Loucy (cell line): ENCODE measurements around the gene FZD2.

ENCODE experiments used
- H2AFZ ChIP-seq: fragments of 200-600 bp; sonication (generic); 2 replicates; pipeline ENCODE4 v1.6.0; 2016; ENCODE audit warnings: antibody characterized with exemption, mild to moderate bottlenecking, low read length, moderate library complexity
- H3F3A ChIP-seq: fragments of 200-600 bp; 2 replicates; pipeline ENCODE4 v1.6.0; 2016; ENCODE audit warnings: antibody characterized with exemption, low read depth, mild to moderate bottlenecking
- H3K27me3 ChIP-seq: fragments of 200-600 bp; sonication (generic); 2 replicates; pipeline ENCODE4 v1.6.1; 2014; ENCODE audit warnings: low read length, mild to moderate bottlenecking; ENCODE audit not compliant: insufficient read depth, poor library complexity, severe bottlenecking
- H3K36me3 ChIP-seq: fragments of 200-600 bp; sonication (generic); 2 replicates; pipeline ENCODE4 v1.6.1; 2016; ENCODE audit warnings: low read length; ENCODE audit not compliant: insufficient read depth
- H3K4me1 ChIP-seq: fragments of 200-600 bp; sonication (generic); 2 replicates; pipeline ENCODE4 v1.5.1; 2014; ENCODE audit warnings: low read length, mild to moderate bottlenecking; ENCODE audit not compliant: insufficient read depth, poor library complexity, severe bottlenecking
- H3K4me2 ChIP-seq: fragments of 200-600 bp; sonication (generic); 2 replicates; pipeline ENCODE4 v1.6.0; 2014; ENCODE audit warnings: antibody characterized with exemption, low read length, low read depth, mild to moderate bottlenecking; ENCODE audit not compliant: poor library complexity, severe bottlenecking
- H3K4me3 ChIP-seq: fragments of 200-600 bp; sonication (generic); 2 replicates; pipeline ENCODE4 v1.5.1; 2014; ENCODE audit warnings: low read length, mild to moderate bottlenecking, mixed read lengths; ENCODE audit not compliant: poor library complexity, severe bottlenecking
- H3K79me2 ChIP-seq: fragments of 200-600 bp; sonication (generic); 2 replicates; pipeline ENCODE4 v1.6.1; 2014; ENCODE audit warnings: low read length; ENCODE audit not compliant: insufficient read depth
- H3K9ac ChIP-seq: fragments of 200-600 bp; sonication (generic); 2 replicates; pipeline ENCODE4 v1.6.0; 2014; ENCODE audit warnings: mild to moderate bottlenecking, low read depth, low read length, moderate library complexity; ENCODE audit not compliant: poor library complexity, severe bottlenecking
- H3K9me2 ChIP-seq: fragments of 200-600 bp; sonication (generic); replicated peaks from 2 replicates; pipeline ENCODE4 v1.6.1; 2016; ENCODE audit warnings: low read depth, low read length, mixed read lengths
- H3K9me3 ChIP-seq: fragments of 200-600 bp; sonication (generic); 2 replicates; pipeline ENCODE4 v1.6.1; 2014; ENCODE audit warnings: mild to moderate bottlenecking, antibody characterized with exemption, low read length, low read depth; ENCODE audit not compliant: insufficient read depth
- H4K20me1 ChIP-seq: fragments of 200-600 bp; sonication (generic); 2 replicates; pipeline ENCODE4 v1.6.0; 2014; ENCODE audit warnings: antibody characterized with exemption, low read length, mild to moderate bottlenecking; ENCODE audit not compliant: insufficient read depth, poor library complexity, severe bottlenecking
- CTCF ChIP-seq: fragments of 200-600 bp; sonication (generic); conservative IDR thresholded peaks from 2 replicates; pipeline ENCODE4 v1.5.1; 2014; ENCODE audit warnings: mild to moderate bottlenecking, antibody characterized with exemption, low read length
- EZH2phosphoT487 ChIP-seq: fragments of 200-600 bp; IDR thresholded peaks from 2 replicates; pipeline ENCODE4 v1.6.1; 2018; ENCODE audit warnings: antibody characterized with exemption, mild to moderate bottlenecking, moderate library complexity, borderline replicate concordance

Gene FZD2

DNA sequence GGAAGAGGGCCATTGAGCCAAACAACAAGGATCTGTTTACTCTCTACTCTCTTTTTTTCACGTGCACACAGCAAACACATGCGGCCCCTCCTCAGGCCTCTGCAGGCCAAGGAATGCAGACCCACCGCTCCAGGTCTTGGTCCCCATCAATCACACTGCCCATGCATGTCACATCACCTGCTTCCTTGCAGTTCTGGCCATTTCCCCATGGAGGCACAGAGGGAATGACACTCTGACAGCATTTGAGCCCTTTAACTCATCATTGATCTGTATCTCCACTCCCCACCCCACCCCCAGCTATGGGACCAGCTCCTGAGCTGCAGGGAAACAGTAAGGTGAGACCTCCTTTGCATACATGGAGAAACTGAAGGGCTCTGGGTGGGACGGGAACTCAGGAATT lies 53.0 kb downstream of the FZD2 start:
- no peaks in the 10 kb centered on the region for H3K27me3 ChIP-seq
- H3K79me2 ChIP-seq = no peaks in the 10 kb centered on the region
- H3K4me2 ChIP-seq = no peak overlapping the region
- TF ChIP-seq EZH2phosphoT487 = no peak
- no peak for TF ChIP-seq CTCF
- no peaks in the 10 kb centered on the region for H3K4me1 ChIP-seq
- no peak overlapping the region for H3K4me3 ChIP-seq
- no peak overlapping the region for H3K9ac ChIP-seq
- H3K36me3 ChIP-seq = no peaks in the 10 kb centered on the region
- H2AFZ ChIP-seq = no peak overlapping the region
- H3K9me2 ChIP-seq = no peaks in the 10 kb centered on the region
- no peaks in the 10 kb centered on the region for H3K9me3 ChIP-seq
- H4K20me1 ChIP-seq = no peaks in the 10 kb centered on the region
- H3F3A ChIP-seq = no peaks in the 10 kb centered on the region
